Astrocyte of the cerebellum (primary cell): ENCODE data around the gene CDS2.

Experiments used
- DNase-seq: peaks from one replicate; pipeline ENCODE4 v3.0.0-alpha.2; 2011; ENCODE audit warnings: low read depth
- H3K4me3 ChIP-seq: 2 replicates; pipeline ENCODE4 v1.5.1; 2011; ENCODE audit warnings: mild to moderate bottlenecking, low read depth, low read length, moderate library complexity
- CTCF ChIP-seq: IDR thresholded peaks from 2 replicates; pipeline ENCODE4 v1.5.1; 2012; ENCODE audit warnings: low read length, low read depth, moderate library complexity, mild to moderate bottlenecking; ENCODE audit errors: missing control alignments
- in situ Hi-C: cut with HindIII; loops from 2 replicates; pipeline ENCODE4 v1.10.0; 2017; ENCODE audit warnings: low sequenced_read_pairs

Gene CDS2

GRCh38 chr20:5118220-5119142, 8.3 kb upstream of the CDS2 start:
- in situ Hi-C loops = no loop called here
- peak overlapping the region; percentile 57 for H3K4me3 ChIP-seq
- DNase-seq = no peak
- TF ChIP-seq CTCF = no peak

GRCh38 chr20:5119143-5119434, 7.7 kb upstream of the CDS2 start:
- TF ChIP-seq CTCF = no peak
- no peak for DNase-seq
- in situ Hi-C loops = no loop called here
- peak overlapping the region; percentile 57 for H3K4me3 ChIP-seq

- TF ChIP-seq CTCF = no peak
- DNase-seq = peak; percentile 89
- in situ Hi-C loops = no loop called here
- H3K4me3 ChIP-seq = peak within 1 kb of the TSS; percentile 57
Observed at GRCh38 chr20:5119435-5120184, 7.2 kb upstream of the CDS2 start, which contains the start of gene PCNA. TSS of gene PCNA (minus strand) at chr20:5119958. CDS start at chr20:5119798, 160 bp downstream.

- TF ChIP-seq CTCF = no peak
- peak overlapping the region; percentile 57 for H3K4me3 ChIP-seq
- no peak for DNase-seq
- in situ Hi-C loops = no loop called here
Observed at GRCh38 chr20:5120185-5120476, 6.7 kb upstream of the CDS2 start.

- in situ Hi-C loops = no loop called here
- no peak for TF ChIP-seq CTCF
- no peak overlapping the region for H3K4me3 ChIP-seq
- no peak for DNase-seq
Observed at GRCh38 chr20:5122873-5123260, 3.9 kb upstream of the CDS2 start.

GRCh38 chr20:5127204-5127858, 523 bp downstream of the CDS2 start:
- H3K4me3 ChIP-seq = peak overlapping the region; percentile 77
- DNase-seq = no peak
- in situ Hi-C loops = no loop called here
- TF ChIP-seq CTCF = no peak
